GM21390 (cell line): ENCODE data around the gene FBXO24.

Experiments
- ATAC-seq: cut with Tn5 transposase; IDR thresholded peaks from one replicate; pipeline ENCODE4 v1.9.1; 2021; ENCODE audit not compliant: unreplicated experiment

The FBXO24 gene

GRCh38 chr7:100573691-100574361 lies 12.3 kb upstream of the FBXO24 start, which contains the start of gene SAP25:
Gene SAP25, minus strand, starts transcription at chr7:100573900. Its CDS starts 158 bp downstream, at chr7:100573742.
- ATAC-seq: no peak

DNA sequence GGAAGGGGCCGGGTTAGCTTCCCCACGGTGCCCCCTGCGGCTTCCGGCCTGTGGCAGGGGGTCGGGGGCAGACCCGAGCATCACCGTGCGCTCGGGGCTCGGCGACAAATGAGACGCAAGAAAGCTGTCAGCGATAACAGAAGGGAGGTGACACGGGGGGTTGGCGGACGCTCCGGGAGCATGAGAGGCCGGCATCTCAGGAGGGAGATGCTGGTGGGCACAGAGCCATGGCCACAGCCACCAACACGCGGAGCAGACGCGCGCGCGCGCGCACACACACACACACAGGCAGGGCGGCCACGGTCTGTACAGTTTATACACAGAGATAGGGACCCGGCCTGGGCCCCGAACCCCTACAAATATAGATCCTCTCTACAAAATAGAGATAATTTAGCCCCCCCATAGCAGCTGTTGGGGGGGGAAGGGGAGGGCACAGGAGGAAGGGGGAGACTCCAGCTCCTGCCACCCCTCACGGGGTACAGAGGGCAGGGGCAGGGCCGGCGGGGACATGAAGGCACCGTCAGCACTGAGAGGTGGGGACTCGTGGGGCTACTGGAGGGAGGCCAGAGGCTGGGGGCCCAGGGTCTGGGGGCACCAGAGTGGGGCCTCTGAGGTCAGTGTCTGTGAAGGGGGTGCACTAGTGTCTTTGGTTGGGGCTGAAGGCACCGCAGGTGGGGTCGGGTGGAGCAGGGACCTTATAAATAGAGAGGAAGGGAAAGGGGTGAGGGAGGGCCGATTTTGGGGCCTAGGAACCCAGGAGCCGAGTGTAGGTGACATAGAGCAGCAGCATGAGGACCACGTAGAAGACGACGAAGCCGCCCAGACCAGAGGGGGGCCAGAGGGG lies 11.5 kb upstream of the FBXO24 start:
- ATAC-seq: no peak

- ATAC-seq: no peak
Observed at GRCh38 chr7:100575206-100575631, 10.9 kb upstream of the FBXO24 start.

- no peak for ATAC-seq
Observed at GRCh38 chr7:100575746-100576383, 10.3 kb upstream of the FBXO24 start.

GRCh38 chr7:100576384-100576993 lies 9.6 kb upstream of the FBXO24 start:
- no peak for ATAC-seq

DNA sequence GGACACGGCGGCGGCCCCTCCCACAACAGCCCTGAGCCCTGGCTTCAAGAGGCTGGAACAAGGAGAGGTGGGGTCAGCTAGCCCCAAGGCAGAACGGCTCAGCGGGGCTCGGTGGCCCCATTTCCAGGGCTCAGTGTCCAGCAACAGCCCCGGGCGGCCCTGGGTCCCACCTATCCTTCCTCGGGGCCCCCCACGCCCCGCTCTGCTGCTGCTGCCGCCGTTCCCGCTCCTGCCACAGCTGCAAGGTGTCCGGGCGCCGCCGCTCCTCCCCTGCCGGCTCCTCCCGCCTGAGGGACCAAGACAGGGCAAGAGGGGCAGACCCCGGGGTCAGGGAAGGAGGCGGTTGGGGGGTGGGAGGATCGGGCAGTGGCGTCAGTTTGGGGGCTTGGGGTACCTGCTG lies 9.0 kb upstream of the FBXO24 start:
- ATAC-seq: no peak

DNA sequence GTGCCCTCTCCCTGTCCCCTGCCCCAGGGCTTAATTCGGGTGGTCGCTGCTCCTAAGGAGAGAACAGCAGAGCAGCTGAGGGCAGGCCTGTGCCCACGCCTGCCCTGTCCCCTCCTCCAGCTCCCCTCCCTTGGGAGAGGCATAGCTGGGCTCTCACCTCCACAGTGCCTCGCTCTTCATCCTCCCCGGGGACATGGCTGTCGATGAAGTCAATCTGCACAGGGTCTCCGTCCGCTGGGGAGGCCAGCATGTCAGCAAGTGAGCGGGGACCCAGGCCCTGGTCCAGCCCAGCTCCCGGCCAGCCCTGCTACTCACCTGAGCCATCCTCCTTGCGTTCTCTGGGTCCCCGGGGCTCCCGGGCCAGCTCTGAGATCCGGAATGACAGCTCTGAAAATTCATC lies 8.6 kb upstream of the FBXO24 start:
- ATAC-seq: no peak

DNA sequence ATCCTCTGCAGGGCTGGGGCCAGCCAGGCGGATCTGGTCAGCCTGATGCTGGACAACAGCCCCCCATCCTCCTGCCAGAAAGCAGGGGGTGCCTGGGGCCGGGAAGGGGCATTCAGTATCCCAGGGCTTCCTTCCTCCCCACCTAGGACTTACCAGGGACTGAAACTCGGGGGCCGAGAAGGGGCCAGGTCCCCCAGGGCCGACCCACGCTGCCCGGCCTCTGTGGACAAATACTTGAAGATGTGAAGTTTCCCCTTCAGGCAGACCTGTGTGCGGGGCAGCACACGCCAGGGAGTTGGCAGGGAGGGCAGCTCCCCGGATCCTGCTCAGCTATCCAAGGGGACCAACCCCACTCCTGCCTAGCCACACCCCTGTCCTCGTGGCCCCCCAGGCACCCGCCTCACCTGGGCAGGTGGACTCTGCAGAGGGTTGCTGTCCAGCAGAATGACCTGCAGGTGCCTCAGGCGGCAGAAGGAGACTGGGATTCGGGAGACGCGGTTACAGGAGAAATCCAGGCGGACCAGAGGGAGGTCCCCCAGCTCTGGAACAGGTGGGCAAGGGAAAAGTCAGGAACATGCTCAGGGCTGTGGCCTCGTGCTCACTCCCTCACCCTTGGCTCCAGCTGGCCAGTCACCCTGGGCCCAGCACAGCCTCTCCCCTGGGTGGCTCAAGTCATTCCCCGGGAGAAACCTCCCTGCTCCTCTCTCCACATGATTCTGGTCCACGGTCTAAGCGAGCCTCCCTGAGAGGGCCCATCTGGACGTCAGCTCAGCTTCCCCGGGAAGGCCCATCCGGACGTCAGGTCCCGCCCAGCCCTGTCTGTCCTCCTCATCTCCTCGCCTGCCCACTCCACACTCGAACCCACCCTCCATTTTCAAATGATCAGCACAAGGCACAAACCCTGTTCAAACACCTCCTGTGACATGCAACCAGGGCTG lies 7.6 kb upstream of the FBXO24 start:
- ATAC-seq: no peak

DNA sequence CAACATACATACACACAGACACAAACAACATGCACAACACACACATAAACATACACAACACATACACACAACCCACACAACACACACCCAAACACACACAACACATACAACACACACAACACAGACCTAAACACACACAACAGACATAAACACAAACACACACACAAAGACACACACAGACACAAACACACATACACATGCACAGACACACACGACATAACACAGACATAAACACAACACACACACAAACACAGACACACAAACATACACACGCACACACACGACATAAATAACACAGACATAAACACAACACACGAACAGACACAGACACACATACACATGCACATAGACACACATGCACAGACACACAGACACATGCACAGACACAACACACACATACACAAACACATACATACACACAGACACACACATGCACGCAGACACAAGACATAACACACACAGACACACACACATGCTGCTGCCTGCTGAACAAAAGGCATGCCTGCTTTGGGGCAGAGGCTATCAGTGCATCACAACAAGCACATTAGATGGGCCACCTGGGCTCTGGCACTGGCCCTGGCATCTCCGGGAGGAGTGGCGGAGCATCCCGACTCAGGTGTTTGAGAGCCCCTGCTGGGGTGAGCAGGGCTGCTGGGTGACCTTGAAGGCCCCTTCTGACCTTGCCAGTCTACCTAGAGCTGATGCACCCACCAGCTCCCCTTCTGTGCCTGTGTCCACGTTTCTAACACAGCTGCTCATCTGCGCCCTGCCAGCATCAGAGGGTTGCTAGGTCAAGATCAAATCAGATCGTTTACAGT lies 5.5 kb upstream of the FBXO24 start:
- ATAC-seq: no peak

GRCh38 chr7:100582041-100582579 lies 4.0 kb upstream of the FBXO24 start:
- ATAC-seq: no peak

DNA sequence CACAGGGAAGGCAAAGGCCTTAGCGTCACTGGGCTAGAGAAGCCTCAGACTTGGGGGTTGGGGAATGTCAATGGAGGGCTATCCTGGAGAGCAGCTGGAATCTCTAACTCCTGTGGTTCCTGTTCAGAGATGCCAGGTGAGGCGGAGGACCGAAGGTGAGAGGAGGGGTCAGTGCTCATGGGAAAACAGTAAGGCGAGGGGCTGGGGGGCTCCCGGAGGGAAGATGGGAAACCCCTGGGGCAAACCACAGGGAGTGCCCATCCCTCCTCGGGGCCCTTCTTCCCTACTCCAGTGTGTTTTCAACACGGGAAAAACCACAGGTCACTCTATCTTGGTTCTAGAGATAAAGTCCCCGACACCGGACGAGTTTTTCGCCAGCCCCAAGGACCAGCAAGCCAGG lies 3.5 kb upstream of the FBXO24 start:
- ATAC-seq: no peak

DNA sequence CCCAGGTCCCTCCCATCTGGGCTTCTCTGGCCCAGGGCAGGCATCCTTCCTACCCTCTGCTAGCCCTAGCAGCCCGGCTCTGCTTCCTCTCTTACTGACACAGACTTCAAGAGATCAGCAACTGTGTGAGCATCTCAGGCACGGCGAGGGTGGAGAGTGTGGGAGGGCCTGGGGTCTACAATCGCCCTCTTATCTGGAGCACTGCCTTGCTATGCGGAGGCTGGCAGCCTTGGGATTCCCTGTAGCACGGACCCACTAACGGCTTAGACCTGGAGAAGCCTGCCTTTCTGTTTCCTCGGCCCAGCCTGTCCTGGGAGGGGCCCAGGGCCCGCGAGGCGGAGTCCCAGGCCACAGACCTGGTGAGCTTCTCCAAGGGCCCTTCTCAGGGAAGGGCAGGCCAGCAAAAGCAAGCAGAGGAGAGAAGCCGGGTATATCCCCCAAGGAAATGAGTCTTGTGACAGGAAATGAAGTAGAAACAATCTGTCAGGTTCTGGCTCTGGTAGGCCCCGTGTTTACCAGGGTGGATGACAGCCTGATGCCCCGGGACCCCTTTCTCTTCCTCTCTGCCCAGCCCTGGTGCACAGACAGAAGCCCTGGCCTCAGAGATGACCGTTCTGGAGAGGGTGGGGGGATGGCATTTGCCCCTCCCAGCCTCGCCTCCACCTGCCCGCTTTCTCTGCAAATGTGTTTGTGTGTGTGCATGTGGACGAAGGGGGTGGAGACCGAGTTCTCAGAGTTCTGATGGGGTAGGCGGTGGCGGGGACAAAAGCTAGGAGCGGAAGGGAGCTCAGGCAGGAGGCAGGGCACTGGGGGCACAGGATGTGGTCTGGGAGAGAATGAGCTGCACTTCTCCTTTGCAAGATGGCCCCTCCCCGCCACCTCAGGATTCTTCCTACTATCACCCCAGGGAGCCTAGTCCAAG lies 2.7 kb upstream of the FBXO24 start:
- no peak for ATAC-seq

DNA sequence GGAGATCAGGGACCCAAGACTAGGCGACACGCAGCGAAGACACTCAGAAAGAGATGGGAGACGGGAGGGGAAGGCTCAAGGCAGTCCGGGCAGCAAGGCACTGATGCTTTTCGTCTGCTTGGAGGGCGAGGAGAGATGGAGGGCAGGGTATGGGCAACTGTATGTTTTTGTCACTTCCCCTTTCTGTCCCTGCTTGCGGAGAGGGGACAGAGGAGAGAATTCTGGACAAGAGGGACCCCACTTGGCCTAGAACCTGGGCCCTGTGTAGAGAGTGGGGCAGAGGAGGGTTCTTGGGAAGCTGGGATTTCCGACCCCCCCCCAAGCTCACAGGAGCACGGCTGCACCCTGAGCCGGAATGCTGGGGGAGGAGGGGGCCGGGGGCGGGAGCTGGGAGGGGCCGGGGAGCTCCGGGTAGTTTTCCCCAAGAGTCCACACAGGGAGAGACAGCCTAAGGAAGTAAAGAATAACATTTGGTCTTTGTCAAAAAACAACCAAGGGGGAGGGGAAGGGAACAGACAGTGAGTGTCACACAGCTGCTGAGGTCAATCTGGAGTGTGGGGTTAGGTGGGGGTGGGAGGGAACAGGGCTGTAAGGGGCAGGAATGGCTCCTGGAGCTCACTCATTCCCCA lies 2.0 kb upstream of the FBXO24 start:
- no peak for ATAC-seq

- ATAC-seq: no peak
Observed at GRCh38 chr7:100584683-100585510, 1.2 kb upstream of the FBXO24 start.

- ATAC-seq: peak; percentile 23
Observed at GRCh38 chr7:100585511-100586265, 440 bp upstream of the FBXO24 start, which contains the start of gene LRCH4. Gene LRCH4, minus strand, starts transcription at chr7:100586129. Its CDS starts 29 bp downstream, at chr7:100586100.

- no peak for ATAC-seq
Observed at GRCh38 chr7:100588438-100588837, 2.3 kb downstream of the FBXO24 start.
